NCI-H1417 (cell line): Measurements from ENCODE around the gene EFCAB14.
"Not testable (repeated sequence)": the region's sequence is repeated elsewhere in the genome, so short reads cannot be mapped to it uniquely, and the experiment has no call there.

ENCODE experiments used
- DNase-seq, 3 experiments: peaks; one replicate each; lab custom pipeline; 2025; lab: John Stamatoyannopoulos, UW

EFCAB14 gene

DNA sequence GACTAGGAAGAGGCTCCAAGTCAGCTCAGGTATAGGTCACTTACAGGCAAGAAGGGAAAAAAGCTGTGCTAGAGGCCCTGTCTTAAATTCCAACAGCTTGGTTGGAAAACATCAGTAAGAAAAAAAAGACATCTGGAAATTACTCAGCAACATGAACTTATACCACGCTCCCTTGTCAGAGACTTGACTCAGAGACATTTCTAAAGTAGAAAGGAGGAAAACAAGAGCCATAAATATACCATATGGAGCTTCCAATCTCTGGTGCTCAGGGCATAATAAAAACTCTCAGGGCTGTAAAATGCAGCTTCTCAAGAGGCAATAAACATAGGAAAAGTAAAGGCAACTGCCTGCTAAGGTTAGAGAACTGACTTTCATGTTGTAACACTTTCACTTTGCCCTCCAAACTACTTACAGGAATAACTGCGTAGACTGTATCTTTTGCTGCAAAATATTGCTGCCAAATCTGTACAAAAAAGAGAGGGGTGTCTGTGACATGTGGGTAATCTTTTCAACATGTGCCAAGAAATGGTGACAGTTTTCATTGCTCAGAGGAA is 65.4 kb downstream of the EFCAB14 start:
- no peak for DNase-seq

DNA sequence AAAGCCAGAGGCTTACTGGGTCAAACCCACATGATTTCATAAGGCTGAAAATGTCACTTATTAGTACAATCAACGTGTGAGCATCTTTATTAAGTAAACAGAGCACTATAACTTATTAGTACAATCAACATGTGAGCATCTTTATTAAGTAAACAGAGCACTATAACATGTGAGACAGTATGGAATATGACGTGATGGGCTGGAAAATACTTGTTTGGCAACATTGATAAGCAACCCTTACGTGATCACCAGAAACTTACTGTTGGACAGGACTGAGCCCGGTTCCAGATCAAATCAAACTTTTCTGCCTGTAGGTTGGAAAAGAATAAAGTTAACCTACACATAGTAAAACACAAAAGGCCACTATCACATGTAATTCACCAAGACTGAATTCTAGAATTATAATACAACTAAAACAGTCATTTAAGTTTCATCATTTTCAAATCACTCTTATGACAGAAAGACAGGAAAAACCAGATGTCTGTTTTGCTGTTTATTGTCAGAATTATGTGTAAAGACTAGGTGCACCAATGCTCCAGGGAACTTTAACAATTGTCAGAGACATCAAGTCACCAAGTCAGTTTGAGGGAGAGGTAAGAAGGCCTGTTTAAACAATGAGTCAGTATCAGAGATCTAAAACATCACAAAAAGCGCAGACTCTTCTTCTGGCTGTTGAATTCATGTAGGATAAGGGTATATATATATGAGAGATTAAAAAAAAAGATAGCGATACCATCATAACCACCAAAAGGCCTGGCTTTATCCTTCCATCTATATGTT is 66.4 kb downstream of the EFCAB14 start:
- no peak for DNase-seq

DNA sequence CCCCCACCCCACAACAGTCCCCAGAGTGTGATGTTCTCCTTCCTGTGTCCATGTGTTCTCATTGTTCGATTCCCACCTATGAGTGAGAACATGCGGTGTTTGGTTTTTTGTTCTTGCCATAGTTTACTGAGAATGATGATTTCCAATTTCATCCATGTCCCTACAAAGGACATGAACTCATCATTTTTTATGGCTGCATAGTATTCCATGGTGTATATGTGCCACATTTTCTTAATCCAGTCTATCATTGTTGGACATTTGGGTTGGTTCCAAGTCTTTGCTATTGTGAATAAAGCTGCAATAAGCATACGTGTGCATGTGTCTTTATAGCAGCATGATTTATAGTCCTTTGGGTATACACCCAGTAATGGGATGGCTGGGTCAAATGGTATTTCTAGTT is 67.8 kb downstream of the EFCAB14 start:
- DNase-seq: not testable (repeated sequence)

DNA sequence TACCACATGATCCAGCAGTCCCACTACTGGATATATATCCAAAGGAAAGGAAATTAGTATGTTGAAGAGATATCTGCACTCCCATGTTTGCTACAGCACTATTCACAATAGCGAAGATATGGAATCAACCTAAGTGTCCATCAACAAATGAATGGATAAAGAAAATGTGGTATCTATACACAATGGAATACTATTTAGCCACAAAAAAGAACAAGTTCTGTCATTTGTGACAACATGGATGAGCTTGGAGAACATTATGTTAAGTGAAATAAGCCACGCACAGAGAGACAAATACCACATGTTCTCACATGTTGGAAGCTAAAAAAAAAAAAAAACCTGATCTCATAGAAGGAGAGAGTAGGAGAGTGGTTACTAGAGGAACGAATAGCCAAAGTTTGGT is 68.4 kb downstream of the EFCAB14 start:
- DNase-seq: no peak

DNA sequence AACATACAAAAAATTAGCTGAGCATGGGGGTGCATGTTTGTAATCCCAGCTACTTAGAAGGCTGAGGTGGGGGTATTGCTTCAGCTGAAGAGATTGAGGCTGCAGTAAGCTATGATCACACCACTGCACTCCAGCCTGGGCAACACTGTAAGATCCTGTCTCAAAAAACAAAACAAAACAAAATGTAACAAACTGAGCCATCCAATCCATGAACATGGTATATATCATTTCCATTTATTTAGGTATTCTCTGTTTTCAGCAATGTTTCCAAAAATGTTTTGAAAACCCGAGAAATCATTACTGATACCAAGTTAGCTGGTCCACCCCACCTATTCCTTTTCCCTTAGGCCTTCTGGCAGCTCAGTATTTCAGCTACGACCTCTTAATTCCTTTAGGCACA is 69.2 kb downstream of the EFCAB14 start:
- DNase-seq: no peak

DNA sequence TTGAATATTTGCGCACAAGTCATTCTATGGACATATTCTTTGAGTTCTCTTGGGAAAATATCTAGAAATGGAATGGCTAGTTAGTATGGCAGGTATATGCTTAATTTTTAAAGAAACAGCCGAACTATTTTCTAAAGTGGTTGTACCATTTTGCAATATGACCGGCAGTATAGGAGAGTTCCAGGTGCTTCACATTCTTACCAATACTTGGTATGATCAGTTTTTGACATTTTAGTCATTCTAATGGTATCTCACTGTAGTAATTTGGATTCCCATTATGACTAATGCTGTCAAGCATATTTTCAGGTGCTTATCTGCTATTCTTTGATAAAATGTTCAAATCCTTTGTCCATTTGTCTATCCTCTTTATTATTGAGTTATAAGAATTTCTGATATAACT is 71.3 kb downstream of the EFCAB14 start:
- DNase-seq: no peak

DNA sequence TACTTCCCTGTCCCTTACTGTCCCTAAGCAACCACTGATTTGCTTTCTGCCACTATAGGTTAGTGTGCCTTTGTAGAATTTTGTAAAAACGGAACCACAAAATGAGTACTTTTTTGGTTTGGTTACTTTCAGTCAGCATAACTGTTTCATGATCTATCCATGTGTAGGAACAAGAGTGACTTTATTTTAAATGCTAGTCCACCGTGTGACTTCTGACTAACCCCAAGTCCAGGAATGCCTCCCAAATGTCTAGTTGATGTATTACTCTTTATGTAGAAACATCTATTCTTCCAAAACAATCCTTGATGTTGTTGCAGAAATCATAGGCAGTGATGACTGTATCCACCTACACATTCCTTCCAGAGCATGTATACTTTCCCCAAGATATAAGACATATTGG is 72.1 kb downstream of the EFCAB14 start:
- no peak for DNase-seq

DNA sequence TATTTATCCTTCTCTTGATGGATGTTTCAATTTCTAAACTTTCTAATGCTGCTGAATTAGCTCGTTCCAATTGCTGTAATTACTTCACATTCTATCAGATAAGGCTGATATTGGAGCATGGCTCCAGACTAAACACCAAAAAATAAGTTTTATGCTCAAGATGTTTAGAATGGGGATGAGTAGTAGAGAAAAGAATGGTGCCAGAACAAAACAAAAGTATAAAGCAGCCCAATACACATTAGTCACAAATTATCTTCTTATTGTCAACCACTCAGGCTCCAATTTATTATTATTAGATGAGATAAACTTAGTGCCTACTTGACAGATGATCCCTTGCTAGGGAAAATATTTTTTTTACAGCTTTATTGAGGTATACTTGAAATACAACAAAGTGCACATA is 72.6 kb downstream of the EFCAB14 start:
- DNase-seq: no peak

DNA sequence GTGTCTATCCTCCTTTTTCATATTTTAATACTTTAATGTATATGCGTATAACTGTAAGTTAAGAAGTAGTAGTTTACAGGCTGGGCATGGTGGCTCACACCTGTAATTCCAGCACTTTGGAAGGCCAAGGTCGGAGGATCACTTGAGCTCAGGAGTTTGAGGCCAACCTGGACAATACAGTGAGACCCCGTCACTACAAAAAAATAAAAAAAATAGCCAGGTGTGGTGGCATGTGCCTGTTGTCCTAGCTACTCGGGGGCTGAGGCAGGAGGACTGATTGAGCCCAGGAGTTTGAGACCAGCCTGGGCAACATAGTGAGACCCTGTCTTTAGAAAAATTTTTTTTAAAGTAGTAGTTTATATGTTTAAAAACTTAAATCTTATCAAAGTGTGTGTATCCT is 73.1 kb downstream of the EFCAB14 start:
- DNase-seq: no peak

DNA sequence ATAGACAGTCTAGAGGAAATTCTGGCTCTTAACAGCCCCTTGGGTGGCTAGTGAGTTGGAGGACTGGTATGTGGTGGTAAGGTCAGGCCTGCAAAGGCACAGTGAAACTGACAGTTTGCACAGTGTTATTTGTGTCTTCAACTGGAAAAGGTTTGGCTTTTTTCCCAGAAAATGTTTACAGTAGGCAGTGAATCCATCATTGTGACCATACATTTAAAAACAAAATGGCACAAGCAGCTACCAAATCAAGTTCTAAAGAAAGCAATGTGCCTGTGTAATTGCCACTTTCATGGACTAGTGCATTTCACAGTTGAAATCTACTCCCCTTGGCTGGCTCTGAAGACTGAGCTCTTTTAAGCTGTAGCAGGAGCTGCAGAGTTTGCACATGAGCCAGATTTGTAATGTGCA is 75.5 kb downstream of the EFCAB14 start:
- DNase-seq: peak; percentile 52 to 86 (median 62)

DNA sequence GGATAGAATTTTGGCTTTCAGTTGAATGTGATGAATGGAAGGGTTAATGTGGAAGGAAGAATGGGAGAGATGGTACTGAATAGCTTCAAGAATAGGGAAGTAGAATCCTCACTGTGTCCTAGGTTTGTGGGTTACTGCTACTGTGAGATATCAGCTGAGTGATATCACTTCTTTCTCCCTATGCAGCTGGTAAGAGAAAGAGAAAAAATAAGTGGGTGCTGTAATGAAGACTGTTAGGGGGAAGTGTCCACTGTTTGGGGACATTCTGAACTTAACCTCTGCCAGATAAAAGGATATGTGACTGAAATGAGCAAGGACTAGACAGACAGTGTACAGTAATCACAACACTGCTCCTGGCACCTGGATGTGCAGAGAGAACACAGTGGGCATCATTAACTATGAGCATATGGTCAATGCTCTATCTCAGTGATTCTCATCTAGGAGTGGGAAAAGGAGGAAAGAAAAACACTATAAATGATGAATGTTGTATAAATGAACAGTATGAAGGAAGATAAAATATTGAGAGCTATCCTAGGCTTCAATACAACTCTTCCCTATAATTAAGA is 76.7 kb downstream of the EFCAB14 start:
- DNase-seq: no peak

DNA sequence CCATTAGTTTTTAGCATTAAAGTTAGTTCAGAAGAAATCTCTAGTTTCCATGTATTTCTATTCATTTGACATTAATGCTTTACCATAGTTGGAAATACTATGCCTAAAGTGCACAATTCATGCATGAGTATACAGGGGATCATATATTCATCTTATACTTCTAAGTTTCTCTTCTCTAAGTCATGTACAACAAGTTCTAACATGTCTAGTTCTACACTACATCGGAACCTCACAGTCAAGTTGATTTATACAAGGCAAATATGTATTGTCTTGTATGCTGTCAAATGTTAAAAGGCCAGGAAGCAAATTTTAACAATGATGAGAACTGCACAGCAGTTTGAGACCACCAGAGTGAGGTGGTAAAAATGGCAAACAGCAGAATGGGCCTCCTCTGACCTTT is 79.4 kb downstream of the EFCAB14 start:
- no peak for DNase-seq

DNA sequence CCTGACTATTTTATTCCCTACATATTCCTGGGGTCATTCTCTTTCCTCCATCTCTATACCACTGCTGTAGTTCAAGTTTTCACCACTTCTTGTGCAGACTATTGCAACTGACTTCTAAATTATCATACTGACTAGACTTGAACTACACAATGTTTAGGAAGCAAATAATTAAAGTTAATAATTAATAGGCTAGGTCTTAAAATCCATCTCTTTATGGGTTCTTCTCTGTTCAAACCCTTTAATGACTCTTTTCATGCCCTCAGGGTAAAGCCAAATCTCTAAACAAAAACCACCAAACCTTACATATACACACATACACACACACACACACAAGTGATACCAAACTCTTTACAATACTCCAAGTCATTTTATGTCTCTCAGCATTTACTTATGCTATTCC is 80.0 kb downstream of the EFCAB14 start:
- DNase-seq: no peak

DNA sequence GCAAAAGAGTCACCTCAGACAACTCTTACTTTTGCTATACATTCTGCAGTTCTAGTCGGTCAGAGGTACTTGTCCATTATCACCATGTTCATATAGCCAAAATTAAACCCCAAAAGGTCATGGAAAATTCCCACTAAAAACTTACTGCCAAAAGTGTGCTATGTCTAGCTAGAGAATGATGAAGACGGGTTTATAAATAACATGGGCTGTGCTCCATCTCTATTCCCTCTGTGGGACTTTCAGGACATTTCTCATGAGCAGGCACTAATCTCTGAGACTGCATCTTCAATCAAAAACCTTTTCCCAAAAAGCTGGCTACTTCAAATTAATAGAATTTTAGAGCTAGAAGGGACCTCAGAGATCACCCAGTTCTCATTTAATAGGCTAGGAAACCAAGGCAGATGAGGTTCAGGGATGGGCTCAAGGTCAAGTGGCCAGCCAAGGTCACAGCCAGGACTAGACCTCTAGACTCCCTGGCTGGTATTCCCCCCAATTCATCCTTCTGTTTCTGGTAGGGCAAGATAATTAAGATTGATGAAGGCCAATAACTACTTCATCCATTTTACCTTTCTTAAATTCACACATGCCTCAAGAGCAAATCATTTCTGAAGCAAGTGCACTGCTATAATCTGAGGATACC is 81.3 kb downstream of the EFCAB14 start:
- no peak for DNase-seq

DNA sequence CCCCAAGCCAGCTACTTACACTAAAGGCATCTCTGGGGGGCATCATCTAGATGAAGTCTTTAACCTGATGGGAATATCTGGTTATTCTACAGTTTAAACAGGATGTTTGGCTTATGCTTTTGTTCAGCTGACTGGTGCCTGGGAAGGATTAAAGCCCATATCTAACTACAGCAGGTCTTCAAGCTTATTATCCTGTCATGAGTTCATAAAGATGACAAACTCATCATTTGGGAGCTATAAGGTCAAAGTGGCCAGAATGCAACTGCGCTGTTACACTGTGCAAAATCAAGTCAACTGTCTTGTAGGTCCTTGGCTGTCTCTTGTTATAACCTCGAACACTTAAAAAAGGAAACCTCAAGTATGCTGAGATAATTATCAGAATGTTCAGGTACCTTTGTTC is 83.7 kb downstream of the EFCAB14 start:
- no peak for DNase-seq

DNA sequence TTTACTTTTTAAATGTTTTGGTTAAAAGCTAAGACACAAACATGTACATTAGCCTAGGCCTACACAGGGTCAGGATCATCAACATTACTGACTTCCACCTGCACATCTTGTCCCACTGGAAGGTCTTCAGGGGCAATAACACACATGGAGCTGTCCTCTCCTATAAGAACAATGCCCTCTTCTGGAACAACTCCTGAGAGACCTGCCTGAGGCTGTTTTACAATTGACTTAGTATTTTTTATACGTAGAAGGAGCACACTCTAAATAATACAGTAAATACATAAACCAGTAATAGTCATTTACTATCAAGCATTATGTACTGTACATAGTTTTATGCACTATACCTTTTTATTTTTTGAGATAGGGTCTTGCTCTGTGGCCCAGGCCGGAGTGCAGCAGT is 88.2 kb downstream of the EFCAB14 start:
- peak in 1 of 3 experiments; percentile 31 for DNase-seq
